CD4-positive, alpha-beta T cell (primary cell): ENCODE measurements around the gene ZNF827. TPM values are rescaled to one million over a fixed set of nuclear protein-coding genes. Genes with fewer than 3 reads are reported as not detected.

Source experiments
- ATAC-seq: fragments of 200-7000 bp; cut with Tn5 transposase; one replicate; pipeline ENCODE4 v1.10.0; 2022; ENCODE audit warnings: mild to moderate bottlenecking; ENCODE audit not compliant: poor library complexity
- CTCF ChIA-PET: fragments of 350-600 bp; sonication (Branson Sonifier 250); formaldehyde crosslinking; loops from one replicate; lab custom pipeline; 2021; ENCODE audit warnings: antibody characterized with exemption, inconsistent platforms; lab: Charles Lee
- POLR2A ChIA-PET: fragments of 350-600 bp; sonication (Branson Sonifier 250); formaldehyde crosslinking; loops from one replicate; lab custom pipeline; 2021; ENCODE audit warnings: antibody characterized with exemption, inconsistent platforms; lab: Charles Lee
- DNase-seq, 14 experiments: peaks; one replicate each; pipeline ENCODE4 v3.0.0-alpha.2; 2013 to 2020; ENCODE audit warnings: mixed read lengths in 2 of 14
- H3K27ac ChIP-seq, 2 donors: one replicate each; pipeline versions ENCODE4 v1.5.1 to v1.7.0; 2013; ENCODE audit warnings: low read length in 2 of 2, low read depth in 1 of 2, mild to moderate bottlenecking in 1 of 2
- H3K27me3 ChIP-seq, 2 experiments: 1 replicate in 1 of 2; 2 replicates in 1 of 2; pipeline versions ENCODE4 v1.6.1 to v1.7.0; 2013; ENCODE audit warnings: low read length in 2 of 2, control low read depth in 1 of 2, mild to moderate bottlenecking in 1 of 2, moderate library complexity in 1 of 2; ENCODE audit not compliant: insufficient read depth in 2 of 2, control insufficient read depth in 1 of 2
- H3K36me3 ChIP-seq: one replicate; pipeline ENCODE4 v1.6.1; 2013; ENCODE audit warnings: low read length, control low read depth; ENCODE audit not compliant: insufficient read depth
- H3K4me1 ChIP-seq: one replicate; pipeline ENCODE4 v1.6.1; 2013; ENCODE audit warnings: low read length, control low read depth; ENCODE audit not compliant: insufficient read depth
- H3K4me3 ChIP-seq: one replicate; pipeline ENCODE4 v1.5.1; 2013; ENCODE audit warnings: mild to moderate bottlenecking, low read length, moderate library complexity
- H3K9me3 ChIP-seq, 2 experiments: 1 replicate in 1 of 2; 2 replicates in 1 of 2; pipeline versions ENCODE4 v1.6.1 to v1.7.0; 2013; ENCODE audit warnings: low read length in 2 of 2, mild to moderate bottlenecking in 2 of 2, control low read depth in 1 of 2, moderate library complexity in 1 of 2; ENCODE audit not compliant: control insufficient read depth in 1 of 2, insufficient read depth in 1 of 2
- H3K27ac Mint-ChIP-seq: one replicate; pipeline ENCODE4 v1.8.0; 2020; ENCODE audit warnings: mixed read lengths
- H3K27me3 Mint-ChIP-seq: one replicate; pipeline ENCODE4 v1.8.0; 2021; ENCODE audit warnings: mixed read lengths
- H3K36me3 Mint-ChIP-seq: one replicate; pipeline ENCODE4 v1.8.0; 2021; ENCODE audit warnings: low read depth, mixed read lengths
- H3K4me1 Mint-ChIP-seq: one replicate; pipeline ENCODE4 v1.8.0; 2021; ENCODE audit warnings: low read depth, mixed read lengths
- H3K4me3 Mint-ChIP-seq: one replicate; pipeline ENCODE4 v1.8.0; 2020; ENCODE audit warnings: mild to moderate bottlenecking, mixed read lengths
- H3K9me3 Mint-ChIP-seq: one replicate; pipeline ENCODE4 v1.8.0; 2020; ENCODE audit warnings: mixed read lengths
- intact Hi-C, 2 experiments: fragments of 100-400 bp; cut with DNase I in 1 of 2; cut with micrococcal nuclease in 1 of 2; formaldehyde crosslinking; loops; one replicate each; pipeline versions ENCODE4 v1.15.1 to v1.9.0; 2023 to 2025; cut with DNase I, micrococcal nuclease
- total RNA-seq, 174 experiments: library from RNA in 2 of 174; stranded (reverse) in 2 of 174; gene quantifications; one replicate each; pipeline ENCODE4 v1.2.3 and lab custom pipeline; 2021 to 2026
- TF ChIP-seq, protein P1 (sequence below): fragments of 200-600 bp; IDR thresholded peaks from one replicate; pipeline ENCODE4 v1.8.0; 2022; ENCODE audit warnings: antibody characterized with exemption, mild to moderate bottlenecking

Gene ZNF827
- total RNA-seq, 2 experiments from 2014 or later = 13.7 to 14.3 TPM

DNA sequence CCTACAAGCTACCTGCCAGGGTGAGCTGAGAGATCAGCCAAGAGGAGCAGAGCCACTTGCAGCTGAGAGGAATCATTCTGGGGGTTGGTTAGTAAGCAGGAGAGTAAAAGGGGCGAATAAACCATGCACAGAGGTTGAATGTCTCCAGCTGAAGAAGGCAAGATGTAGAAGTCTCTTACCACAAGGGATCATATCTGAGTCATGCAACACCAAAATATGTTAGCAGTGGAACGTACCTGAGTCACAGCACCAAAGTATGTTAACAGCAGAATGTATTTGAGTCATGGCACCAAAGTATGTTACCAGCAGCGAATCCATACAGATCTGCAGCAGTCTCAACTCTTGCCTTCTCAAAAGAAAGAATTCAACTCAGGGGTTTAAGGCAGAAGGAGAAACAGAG, 228.8 kb downstream of the ZNF827 start:
- H3K27ac Mint-ChIP-seq = no peak overlapping the region
- intact Hi-C loops = no loop called here
- H3K36me3 ChIP-seq = no peaks in the 10 kb centered on the region
- H3K36me3 Mint-ChIP-seq = no peaks in the 10 kb centered on the region
- peaks cover 10% of the 10 kb centered on the region for H3K9me3 Mint-ChIP-seq
- H3K27me3 Mint-ChIP-seq = no peaks in the 10 kb centered on the region
- H3K27me3 ChIP-seq = peaks cover 2% of the 10 kb centered on the region in 2 experiments
- CTCF ChIA-PET = interaction anchor here (0.6 kb wide), 1 partner anchor 271 kb away, joined by 3 read pairs; no protein-coding TSS in a partner anchor
- H3K4me1 ChIP-seq = no peaks in the 10 kb centered on the region
- H3K27ac ChIP-seq = no peak overlapping the region
- DNase-seq (no peak), ATAC-seq (no peak)
- H3K4me3 ChIP-seq = no peak overlapping the region
- H3K4me1 Mint-ChIP-seq = no peaks in the 10 kb centered on the region
- H3K4me3 Mint-ChIP-seq = no peak overlapping the region
- H3K9me3 ChIP-seq = peaks cover 0 to 20% of the 10 kb centered on the region in 2 experiments
- TF ChIP-seq, protein P1, sequence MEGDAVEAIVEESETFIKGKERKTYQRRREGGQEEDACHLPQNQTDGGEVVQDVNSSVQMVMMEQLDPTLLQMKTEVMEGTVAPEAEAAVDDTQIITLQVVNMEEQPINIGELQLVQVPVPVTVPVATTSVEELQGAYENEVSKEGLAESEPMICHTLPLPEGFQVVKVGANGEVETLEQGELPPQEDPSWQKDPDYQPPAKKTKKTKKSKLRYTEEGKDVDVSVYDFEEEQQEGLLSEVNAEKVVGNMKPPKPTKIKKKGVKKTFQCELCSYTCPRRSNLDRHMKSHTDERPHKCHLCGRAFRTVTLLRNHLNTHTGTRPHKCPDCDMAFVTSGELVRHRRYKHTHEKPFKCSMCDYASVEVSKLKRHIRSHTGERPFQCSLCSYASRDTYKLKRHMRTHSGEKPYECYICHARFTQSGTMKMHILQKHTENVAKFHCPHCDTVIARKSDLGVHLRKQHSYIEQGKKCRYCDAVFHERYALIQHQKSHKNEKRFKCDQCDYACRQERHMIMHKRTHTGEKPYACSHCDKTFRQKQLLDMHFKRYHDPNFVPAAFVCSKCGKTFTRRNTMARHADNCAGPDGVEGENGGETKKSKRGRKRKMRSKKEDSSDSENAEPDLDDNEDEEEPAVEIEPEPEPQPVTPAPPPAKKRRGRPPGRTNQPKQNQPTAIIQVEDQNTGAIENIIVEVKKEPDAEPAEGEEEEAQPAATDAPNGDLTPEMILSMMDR = no peak
- POLR2A ChIA-PET = no interaction called here

DNA sequence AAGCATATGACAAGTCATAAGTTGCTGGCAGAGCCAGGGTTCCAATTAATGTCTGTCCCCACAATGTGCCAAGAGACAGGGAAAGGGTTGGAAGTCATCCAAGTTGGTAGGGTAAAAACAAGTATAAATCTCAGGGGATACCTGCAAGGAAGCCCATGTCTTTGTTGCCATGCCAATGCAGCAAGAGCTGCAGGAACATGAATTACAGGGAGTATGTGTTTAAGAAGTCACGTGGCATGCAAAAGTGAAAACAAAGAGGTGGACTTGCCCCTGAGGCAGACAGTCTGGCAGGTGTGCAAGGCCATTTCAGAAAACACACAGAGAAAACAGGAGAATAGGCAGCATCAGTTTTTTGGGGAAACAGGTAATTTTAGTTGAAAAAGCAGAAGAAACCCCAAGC, 229.3 kb downstream of the ZNF827 start:
- H3K4me3 ChIP-seq = no peak overlapping the region
- Mint-ChIP-seq H3K9me3 (peaks cover 10% of the 10 kb centered on the region), H3K4me1 (no peaks in the 10 kb centered on the region), H3K4me3 (no peak overlapping the region), H3K27me3 (no peaks in the 10 kb centered on the region), H3K27ac (no peak overlapping the region), H3K36me3 (no peaks in the 10 kb centered on the region)
- intact Hi-C loops = no loop called here
- CTCF ChIA-PET = no interaction called here
- no peak for DNase-seq
- H3K9me3 ChIP-seq = peaks cover 0 to 20% of the 10 kb centered on the region in 2 experiments
- H3K4me1 ChIP-seq = no peaks in the 10 kb centered on the region
- H3K36me3 ChIP-seq = no peaks in the 10 kb centered on the region
- H3K27me3 ChIP-seq = peaks cover 0 to 2% of the 10 kb centered on the region in 2 experiments
- POLR2A ChIA-PET = no interaction called here
- ATAC-seq = no peak
- TF ChIP-seq, protein P1 = no peak
- no peak overlapping the region for H3K27ac ChIP-seq

Other genes starting within 250 kb of the ZNF827 start
- 10 to 100 TPM; 33.8 to 34.2 TPM for gene LSM6, start 236.9 kb upstream of the ZNF827 start, total RNA-seq